HG03196 (cell line): ENCODE data around the gene POLN.

Source experiments
- ATAC-seq: cut with Tn5 transposase; IDR thresholded peaks from one replicate; pipeline ENCODE4 v1.9.1; 2021; ENCODE audit not compliant: unreplicated experiment

POLN gene

DNA sequence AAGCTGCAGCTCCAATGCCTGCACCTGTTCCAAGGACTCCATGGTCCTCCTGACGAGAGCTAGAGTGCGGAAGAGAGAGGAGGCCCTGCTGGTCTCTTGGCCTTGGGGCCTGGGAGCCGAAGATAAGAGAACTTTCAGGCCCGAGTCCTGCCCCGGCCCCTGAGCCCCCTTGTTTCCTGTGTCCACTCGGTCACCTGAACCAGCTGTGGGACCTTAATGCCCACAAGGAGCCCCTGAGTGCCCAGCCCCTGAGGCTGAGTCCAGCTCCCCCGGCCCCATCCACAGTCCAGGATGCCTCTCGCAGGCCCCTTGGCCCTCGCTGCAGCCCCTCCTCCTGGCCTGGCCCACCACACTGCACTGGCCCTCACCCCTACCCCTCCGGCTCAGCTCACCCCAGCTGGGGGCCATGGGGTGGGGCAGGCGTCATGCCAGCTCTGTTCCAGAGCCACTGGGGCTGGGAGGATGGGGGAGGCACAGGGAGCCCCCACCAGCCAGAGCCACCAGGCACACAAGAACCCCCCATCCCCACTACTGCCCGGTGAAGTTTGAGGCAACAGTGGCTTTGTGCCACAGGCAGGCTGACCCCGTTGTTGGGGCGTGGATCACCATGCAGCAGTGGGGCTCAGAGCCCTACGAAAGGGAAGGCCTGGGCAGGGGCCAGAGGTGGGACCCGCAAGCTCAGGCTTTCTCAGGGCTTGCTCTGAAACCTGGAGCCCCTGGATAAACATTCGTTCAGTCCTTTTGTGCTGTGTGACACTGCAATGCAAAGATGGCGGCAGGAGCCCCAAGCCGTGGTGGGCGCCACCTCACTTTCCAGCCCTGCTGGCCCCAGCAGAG lies 168.7 kb downstream of the POLN start:
- ATAC-seq, result no peak

DNA sequence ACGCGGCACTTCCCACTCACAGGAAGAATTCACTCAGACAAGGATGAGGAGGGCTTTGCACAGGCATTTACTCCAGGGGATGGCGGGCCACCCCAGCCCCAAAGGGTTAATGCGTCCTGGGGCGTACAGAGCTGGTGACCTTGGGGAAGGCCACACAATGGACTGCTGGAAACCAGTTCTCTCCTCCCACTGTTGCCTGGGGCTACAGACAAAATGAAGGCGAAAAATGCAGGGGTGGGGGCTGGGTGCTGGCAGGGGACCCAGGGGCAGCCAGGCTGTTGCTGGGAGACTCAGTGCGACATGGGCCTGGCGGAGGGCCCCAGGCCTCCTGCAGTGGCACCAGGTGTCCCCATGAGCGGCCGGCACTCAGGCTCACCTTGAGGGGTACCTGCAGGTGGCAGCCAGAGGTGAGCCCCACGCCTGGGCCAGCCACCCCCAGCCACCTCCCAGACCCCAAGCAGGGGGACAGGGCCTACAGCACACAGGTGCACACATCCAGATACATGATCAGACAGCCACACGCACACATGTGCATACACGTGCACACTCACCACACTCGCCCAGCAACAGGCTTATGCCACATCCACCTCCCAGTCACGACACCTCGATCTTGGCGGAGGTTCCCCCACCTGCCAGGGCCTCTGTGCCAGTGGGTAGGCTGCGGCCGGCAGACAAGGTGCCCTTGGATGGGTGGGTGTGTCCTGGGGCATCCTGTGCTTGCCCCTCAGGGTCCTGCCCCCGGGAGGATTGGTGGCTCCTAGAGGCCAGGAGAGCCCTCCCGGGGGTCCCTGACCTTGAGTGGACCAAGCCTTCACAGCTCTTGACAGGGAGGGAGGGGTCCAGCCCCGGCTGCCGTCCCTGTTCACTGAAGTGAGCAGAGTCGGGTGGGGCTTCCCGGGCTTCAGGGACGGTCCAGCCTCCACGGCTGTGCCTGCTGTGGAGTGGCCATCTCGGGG lies 169.7 kb downstream of the POLN start:
- ATAC-seq, result no peak

DNA sequence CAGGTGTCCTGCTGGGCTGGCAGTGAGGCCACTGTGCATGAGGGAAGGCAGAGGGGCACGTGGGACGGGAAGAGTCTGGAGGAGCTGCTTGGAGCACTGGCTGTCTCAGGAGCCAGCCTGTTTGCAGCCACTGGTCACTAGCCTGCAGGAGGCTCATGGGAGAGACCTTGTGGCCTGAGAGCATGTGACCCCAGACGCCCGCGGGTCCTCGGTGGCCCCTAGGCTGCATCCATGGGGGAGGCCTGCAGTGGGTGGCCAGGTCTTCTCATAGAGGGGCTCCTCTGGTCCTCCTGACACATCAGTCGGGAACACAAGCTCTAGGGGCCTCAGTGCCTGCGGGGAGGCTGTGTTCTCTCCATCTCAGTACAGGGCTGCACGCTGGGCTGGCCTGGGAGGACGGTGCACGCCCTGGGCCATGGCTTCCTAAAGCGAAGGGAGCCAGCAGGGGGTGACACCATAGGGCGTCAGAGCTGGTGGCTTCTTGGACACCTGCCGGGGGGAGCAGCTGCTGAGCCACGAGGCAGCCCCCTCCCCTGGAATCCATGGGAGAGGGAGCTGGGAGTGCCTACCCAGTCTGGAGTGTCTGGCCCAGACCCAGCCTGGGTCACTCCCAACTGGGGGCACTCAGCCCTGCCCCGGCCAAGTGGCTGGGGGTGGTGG lies 170.5 kb downstream of the POLN start:
- no peak for ATAC-seq

DNA sequence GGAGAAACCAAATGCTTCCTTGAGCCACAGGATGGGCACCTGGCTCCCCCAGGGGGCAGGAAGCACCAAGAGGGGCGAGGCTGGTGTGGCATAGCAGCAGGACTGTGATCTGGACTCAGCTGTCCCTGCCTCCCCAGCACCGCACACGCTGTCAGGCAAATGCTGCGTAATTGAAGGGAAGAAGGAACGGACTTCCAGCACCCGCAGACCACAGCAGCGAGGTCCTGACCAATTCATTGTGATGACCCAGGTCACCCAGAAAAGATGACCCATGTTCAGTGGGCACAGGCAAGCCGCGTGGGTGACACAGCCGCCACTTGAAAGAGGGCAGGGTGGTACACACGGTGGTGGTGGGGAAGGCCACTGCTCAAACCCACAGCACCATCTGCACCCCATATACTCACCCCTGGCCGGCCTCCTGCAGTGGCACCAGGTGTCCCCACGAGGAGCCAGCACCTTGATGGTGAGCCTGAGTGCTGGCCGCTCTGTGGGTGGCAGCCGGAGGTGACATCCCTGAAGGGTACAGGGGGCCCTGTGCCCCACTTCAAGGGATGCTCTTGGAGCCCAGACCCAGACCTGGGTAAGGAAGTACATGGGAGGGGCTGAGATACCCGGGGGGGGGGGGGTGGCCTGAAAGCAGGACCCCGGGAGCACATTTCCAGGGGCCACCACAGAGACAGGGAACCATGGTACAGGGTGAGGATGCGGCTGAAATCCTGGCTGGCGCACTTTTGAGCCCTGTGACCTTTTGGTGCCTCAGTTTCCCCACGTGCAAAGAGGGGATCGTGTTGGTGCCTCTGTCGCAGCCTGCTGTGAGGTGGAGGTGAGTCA lies 171.3 kb downstream of the POLN start:
- ATAC-seq, result no peak

DNA sequence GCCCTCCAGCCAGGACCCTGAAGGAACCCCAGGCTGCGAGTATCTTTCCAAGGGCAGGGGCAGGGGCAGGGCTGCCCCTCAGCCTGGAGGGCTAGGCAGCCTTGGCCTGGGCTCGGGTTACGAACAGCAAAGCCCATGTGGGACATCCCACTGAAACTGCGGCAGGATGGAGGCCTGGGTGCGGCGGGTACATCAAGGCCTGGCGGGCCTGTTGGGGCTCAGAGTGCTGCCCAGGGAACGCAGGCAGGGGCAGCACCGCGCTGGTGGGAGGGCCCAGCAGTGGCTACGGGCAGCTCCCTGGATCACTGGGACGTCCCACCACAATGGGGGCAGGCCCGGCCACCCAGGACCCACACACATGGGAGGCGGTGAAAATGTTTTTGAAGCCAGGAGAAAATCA lies 171.9 kb downstream of the POLN start:
- ATAC-seq, result no peak

DNA sequence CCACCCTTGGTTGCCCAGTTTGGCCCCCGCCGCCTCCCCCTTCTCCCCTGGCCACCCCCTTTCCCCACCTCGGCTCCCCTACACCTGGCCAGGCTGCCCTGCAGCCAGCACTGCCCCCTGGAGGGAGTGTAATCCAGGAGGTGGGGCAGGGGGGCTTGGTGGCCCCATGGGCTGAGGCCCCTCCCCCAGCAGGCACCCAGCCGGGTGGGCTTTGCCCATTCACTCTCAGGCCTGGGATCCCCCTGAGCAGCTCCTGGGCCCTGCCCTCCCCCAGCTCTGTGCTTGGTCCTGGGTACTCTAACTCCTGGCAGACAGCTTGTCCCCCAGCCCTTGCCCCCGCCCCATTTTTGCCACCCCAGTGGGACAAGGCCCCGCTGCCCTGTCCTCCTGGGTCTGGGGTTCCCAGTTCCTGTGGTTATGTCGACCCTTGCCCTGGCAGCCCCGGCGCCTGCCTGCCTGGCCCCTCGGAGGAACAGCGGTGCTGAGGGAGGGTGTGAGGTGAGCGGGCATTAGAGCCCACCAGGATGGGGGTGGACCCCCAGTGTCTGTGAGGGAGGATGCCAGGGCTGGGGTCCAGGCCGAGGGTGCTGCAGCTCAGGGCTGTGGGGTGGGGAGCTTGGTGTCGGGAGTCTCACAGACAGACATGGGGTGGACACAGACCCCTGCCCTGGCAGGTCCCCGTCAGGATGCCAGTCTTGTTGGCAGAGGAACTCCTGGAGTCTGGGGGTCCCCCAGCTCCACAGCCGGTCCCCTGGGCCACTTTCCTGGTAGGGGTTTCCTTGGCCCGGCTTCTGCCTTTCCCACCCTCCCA lies 172.6 kb downstream of the POLN start:
- no peak for ATAC-seq

DNA sequence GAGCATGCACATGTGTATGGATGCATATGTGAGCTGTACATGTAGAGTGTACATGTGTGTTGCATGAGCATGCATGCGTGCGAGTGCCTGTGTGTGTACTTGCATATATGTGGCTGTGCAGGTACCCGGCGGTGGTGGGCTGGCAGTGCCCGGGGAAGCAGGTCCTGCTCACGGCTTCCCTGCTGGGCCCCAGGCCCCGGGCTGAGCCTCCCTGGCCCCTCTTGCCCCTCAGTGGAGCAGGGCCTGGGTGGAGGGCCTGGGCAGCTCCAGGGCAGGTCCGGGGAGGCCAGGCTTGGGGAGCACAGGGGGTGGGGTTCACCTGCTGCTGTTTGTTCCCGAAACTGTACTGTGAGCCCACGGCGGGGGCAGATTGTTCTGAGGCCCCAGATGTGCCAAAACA lies 173.4 kb downstream of the POLN start:
- no peak for ATAC-seq

DNA sequence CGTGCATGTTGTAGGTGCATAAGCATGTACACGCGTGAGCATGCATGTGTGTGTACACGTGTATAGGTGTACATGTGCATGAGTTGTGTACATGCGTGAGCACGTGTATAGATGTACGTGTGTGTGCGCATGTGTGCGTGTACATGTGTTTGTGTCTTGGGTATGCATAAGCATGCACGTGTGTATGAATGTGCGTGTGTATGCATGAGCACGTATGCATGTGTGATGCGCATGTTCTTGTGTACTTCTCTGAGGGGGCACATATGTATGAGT lies 173.8 kb downstream of the POLN start:
- no peak for ATAC-seq

DNA sequence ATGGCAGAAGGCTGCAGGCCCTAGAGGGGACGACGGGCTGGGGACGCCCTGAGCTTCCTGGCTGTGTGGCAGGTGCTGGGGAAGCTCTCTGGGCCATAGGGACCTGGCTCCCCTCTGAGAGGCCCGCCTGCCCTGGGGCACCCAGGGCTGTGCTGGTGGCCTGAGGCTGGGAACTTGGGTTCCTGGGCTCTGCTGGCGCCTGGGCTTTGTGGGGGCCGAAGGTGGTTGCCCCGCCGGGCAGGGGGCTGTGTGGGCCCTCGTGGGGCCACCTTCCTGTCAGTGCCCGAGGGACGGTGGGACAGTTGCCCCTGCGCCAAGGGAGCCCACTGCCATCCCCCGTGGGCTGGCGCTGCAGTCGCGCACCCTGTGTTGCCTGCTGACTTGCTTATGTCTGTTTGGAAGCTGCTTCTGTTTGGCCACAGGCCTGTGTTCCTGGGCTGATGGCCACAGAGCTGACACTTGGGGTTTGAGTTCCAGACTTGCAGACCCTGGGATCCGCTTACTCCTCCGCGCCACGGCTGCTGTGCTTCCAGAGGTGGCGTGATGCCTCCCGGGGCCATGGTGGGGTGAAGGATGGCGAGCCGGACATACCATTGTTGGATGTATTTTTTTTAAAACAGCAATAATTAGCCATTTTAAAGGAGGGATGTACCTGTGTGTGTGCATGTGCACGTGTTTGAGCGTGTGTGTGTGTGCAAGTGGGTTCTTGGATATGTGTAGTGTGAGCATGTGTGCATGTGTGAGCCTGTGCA lies 174.3 kb downstream of the POLN start:
- no peak for ATAC-seq

DNA sequence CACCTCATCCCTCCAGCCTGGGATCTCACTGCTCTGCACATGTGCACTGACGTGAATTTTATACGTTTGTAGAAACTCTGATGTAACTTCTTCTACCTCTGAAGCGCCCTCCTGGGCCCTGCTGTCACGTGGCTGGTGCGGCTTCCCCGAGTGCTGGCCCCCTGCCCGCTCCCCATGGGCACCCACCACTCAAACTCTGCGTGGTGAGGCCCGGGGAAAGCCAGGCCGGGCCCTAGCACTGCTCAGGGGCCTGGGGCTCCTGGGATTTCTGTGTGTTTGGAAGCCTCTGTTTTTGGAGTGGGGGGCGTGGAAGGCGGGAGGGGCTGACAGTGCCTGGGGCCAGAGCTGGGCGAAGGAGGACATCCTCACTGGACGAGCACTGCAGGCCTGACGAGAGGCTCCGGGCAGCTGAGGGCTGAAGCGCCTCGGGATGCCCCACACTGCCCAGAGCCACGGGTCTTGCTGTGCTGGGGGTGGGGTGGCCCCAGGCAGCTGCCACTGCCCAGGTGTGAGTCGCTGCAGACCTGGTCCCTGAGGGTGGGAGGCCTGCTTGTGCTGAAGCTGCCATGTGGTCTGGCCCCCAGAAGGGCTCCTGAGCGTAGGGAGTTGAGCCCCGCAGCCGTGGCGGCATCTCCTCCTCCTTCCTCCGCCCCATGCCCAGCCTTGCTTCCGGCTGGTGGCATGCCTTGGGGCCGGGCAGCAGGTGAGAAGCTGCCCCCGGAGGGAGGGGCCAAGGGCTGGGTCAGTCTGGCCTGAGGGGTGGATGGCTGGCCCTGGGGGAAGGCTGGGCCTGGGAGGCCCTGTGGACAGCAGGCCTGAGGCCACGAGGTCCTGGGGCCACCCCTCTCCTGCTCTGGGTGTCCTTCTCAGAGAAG lies 175.1 kb downstream of the POLN start:
- no peak for ATAC-seq

DNA sequence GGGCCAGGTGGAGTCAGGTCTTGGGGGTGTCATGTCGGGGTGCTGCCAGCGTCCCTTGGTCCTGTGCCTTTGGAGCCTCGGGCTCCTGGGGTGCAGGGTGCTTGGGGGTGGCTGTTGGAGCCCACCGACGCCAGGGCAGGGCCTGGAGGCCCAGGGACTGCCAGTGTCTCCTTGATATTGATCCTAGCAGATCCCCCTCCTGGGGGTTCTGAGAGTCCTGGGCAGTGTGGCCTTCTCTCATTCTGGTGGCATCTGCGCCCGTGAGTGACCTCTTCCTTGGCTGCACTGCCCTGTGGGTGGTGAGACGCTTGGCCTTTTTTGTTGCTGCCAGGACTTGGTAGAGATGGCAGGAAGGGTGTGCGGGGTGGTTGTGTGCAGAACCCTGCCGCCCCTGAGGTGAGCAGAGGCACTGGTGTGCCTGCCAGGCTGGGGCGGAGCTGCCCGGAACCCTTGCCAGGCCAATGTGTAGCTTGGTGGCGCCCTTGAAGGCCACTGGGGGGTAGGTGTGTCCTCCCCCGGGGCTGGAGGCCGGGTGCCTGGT lies 175.8 kb downstream of the POLN start:
- no peak for ATAC-seq

DNA sequence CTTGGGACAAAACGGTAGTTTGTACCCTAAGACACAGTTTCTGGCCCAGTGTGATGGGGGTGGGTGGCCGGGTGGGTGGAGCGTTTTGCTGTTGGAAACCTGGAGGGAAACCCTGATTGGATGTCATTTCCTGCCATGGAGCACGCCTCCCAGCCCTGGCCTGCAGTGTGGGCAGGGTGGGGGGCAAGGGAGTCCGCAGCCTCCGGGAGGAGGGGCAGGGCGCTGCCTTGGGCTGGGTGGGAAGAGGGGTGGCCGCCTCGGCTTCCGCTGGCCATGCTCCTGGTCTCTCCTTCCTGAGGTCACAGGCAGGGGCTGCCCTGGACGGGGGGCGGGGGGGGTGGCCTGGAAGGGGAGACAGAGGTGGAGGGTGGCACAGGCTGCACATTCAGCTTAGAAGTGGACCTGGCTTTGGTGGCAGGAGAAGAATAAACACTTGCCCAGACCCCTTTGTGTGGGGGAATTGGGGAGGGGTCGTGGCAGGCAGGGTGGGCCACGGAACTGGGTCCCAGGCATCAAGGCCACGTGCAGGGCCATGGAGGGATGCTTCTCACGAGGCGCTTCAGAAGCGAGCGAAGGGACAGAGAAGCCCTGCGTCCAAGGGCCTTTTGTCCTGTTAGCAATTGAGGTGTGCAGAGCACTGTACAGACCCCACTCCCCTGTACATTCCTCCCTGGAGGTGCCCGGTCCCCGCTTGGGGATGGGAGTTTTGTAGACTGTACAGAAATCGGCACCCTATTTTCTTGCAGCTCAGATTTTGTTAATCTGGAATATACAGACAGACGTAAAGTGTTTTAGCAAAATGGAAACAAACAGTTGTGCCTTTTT lies 176.6 kb downstream of the POLN start:
- ATAC-seq, result no peak

DNA sequence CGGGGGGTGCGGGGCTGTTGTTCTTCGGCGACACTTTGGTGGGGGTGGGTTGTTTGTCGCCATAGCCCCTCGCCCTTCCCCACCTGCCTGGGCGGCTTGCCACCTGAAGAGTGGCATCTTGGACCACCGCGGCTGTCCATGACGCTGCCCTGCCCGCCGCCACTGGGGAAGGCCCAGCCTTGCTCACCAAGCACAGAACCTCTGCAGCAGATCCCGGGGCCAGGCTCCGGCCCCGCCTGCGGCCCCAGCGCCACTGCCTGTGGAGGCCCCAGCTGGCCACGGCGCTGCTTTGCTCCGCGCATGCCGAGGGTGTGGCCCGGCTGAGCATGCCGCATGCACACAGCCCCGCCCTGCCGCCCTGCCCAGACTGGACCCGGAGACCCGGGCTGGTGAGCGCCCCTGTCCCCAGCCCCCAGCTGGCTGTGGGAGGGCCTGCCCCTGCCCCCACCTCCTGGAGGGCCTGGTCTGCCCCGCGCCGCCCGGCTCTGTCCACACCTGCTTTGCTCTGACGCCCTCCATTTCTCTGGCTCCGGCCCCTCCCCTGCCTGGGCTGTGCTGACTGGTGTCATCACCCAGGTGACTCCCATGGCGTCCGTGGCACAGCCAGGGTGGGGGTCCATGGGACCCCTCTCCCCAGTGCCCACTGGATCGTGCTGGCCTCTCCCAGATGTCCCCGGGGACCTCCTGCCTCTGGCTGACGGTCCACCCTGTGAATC lies 177.5 kb downstream of the POLN start:
- ATAC-seq, result no peak

DNA sequence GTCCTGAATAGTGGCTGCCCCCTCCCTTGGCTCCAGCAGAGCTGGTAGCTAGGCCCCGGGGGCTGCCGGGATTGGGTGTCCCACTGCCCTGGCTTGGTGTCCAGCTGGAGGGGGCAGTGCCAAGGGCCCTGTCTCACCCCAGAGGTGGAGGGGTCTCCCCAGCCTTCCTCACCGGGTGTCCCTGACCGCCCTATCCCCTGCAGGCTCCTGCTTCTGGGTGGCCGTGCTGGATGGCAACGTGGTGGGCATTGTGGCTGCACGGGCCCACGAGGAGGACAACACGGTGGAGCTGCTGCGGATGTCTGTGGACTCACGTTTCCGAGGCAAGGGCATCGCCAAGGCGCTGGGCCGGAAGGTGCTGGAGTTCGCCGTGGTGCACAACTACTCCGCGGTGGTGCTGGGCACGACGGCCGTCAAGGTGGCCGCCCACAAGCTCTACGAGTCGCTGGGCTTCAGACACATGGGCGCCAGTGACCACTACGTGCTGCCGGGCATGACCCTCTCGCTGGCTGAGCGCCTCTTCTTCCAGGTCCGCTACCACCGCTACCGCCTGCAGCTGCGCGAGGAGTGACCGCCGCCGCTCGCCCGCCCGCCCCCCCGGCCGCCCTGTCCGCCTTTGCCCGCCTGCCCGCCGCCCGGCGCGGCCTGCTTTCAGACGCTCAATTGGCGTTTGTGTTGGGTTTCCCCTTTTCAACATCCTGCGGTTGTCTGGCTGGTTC lies 178.2 kb downstream of the POLN start:
- ATAC-seq, result no peak

DNA sequence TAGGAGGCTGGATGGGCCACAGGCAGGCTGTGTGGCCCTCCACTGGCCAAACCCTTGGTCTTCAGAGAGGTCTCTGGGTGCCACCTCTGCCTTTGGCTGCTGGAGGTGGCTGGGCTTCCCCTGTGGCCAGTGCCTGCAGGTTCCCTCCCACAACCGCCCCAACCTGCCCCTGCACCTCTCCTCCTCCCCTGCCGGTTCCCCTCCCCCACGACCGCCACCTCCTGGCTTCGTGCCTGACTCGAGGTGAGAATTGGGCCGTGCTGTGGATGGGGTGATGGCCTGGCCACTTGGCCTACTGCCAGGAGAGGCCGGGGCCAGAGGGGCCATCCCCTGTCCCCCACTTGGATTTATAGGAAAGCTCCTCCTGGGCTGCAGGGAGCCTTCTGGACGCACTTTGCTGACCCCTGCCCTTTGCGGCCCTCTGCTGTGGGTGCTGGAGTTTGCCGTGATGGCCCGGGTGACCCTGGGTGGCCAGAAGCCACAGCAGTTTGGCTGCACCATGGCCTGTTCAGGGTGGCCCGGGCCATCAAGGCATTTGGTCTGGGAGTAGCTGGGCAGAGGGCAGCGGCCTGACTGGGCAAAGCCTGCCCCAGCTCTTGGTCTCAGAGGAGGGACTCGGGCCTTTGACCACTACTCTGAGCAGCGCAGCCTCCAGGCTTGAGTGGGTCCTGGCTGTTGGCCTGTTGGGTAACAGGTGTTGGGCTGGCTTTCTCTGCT lies 179.0 kb downstream of the POLN start:
- ATAC-seq, result no peak
